HG03280 (cell line): ENCODE data around the gene CTSD.

Experiments used
- ATAC-seq: cut with Tn5 transposase; IDR thresholded peaks from one replicate; pipeline ENCODE4 v1.9.1; 2021; ENCODE audit warnings: mild to moderate bottlenecking, moderate library complexity; ENCODE audit not compliant: unreplicated experiment

Gene CTSD

DNA sequence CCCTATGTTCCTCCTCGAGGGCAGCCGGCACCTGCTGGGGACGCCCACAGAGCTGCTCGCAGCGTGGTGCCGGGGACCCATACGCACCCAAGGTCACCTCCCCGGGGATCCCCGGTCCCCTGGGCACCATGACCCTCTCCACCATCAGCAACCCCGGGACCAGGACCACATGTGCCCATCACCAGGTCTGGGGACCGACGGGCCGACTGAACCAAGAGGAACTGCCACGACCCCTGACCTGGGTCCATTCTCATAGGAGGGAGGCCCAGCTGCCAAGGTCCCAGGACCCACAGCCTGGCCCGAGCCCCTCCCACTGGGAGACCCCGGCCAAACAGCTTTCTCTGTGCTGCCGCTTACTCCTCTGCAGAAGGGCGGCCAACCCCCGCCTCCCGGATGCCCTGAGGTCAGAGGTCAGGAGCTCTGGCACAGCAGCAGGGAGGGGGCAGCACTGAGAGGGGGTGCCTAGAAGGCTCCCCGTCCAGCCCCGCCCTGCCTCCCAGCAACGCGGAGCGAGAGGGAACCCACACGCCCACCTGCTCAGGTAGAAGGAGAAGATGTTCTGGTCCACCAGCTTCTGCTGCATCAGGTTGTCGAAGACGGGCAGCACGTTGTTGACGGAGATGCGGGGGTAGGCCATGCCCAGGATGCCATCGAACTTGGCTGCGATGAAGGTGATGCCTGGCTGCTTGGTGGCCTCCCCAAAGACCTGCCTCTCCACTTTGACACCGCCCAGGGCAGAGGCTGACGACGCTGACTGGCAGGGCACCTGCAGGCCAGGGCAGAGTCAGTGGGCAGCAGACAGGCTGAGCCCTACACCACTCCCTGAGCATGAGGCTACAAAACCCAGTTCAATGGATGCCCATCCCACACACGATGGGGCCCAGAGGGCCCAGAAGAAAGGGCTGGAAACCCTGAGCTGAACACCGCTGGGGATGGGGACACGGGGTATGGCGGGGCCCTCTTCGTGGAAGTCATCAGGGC is 6.6 kb downstream of the CTSD start:
- no peak for ATAC-seq

DNA sequence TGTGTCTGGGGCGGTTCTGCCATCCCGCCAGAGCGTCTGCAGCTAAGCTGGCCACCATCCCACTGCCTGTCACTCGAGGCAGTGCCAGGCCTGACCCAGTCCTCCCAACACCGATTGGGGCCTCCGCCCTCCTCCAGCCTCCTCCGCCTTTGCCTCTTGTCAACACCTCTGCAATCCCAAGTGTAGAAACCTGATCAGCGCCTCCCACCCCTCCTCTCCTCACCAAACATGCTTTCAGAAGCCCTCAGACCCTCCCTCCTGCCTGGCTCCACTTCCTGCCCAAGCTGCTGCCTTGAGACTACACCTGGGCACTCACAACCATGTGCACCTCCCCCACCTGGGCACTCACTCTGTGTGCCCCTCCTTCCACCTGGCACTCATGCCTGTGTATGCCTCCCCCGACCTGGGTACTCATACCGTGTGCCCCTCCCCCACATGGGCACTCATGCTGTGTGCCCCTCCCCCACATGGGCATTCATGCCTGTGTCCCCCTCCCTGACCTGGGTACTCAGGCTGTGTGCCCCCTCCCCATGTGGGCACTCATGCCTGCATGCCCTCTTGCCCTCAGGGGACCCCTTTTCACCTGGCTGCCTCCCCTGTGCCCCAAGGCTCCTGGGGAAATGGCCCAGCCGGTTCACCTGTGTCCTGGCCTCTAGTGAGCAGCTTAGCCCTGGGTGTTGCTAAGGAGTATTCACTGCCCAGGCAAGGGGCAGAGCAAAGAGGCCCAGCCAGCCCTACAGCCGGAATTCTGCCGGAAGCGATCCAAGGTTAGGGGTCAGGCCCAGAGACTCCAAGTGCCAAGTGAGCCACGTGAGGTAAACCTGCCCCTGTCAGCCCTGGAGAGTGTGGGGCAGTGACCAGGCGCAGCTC is 7.8 kb downstream of the CTSD start:
- no peak for ATAC-seq

DNA sequence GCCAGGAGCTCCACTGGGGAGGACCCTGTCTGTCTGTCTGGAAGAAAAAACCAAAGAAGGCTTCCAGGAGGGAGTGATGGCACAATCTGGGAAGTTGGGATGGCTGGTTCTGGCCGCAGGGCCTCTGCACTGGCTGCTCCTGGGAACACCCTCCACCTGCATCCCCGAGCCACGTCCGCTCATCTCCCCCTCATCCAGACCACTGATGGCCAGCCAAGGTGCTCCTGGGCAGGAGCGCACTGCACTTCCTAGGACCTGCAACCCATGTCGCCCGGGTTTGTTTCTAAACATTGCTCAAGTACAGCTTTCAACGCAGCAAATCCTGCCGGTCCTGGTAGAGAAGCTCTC is 8.4 kb downstream of the CTSD start:
- no peak for ATAC-seq

DNA sequence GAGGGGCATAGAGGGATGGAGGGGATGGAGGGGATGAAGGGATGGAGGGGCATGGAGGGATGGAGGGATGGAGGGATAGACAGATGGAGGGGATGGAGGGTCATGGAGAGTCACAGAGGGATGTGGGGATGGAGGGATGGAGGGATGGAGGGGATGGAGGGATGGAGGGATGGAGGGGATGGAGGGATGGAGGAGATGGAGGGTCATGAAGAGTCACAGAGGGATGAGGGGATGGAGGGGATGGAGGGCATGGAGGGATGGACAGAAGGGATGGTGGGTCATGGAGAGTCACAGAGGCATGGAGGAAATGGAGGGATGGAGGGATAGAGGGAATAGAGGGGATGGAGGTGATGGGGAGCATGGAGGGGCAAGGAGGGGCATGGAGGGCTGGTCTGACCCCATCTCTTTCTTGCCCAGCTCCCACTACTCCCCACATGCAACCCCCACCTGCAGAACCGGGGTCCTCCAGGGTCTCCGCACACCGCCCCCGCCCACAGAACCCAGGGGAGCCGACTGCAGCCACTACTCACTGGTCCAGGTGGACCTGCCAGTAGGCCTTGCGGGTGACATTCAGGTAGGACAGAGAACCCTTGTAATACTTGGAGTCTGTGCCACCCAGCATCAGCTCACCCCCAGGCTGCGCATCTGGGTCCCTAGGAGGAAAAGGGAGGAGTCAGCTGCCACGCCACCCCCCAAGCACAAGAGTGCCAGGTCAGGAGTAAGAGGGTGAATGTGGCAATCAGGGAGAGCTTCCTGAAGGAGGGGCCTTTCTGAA is 9.2 kb downstream of the CTSD start:
- no peak for ATAC-seq

DNA sequence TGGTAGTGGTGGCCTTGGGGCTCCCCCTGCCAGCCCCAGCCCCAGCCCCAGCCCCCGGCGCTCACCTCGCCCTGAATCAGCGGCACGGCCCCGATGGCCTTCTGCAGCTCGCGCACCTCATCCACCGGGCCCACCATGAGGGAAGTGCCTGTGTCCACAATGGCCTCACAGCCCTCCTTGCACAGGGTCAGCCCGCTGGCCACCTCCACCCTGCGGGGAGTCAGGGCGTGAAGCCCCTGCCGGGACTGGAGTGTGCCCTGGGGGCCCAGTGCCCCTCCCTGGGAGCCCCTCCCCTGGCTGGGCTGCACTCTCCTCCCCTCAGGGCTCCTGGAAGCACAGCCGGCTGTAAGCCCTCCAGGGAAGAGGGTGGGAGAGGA is 9.8 kb downstream of the CTSD start:
- no peak for ATAC-seq

DNA sequence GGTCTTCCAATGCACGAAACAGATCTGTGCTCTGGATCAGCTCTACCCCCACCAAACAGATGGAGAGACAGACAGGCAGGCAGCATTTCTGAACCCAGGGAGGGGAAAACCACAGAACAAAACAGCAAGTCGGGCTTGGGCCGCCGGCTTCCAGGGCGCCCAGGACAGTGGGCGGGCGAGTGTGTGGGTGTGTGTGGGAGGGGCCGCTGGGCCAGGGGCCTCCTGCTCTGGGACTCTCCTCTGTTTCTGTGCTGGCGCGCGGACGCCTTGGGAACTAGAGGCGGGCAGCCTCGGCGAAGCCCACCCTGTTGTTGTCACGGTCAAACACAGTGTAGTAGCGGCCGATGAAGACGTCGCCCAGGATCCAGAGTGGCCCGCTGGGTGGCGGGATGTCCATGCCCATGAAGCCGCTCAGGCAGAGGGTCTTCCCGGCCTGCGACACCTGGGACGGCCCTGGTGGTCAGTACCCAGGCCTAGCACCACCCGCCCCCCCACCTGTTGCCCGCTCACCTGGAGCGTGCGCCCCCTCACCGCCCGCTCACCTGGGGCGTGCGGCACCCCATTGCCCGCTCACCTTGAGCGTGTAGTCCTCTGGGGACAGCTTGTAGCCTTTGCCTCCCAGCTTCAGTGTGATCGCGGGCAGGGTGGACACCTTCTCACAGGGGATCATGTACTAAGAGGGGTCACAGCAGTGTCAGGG is 10.3 kb downstream of the CTSD start:
- ATAC-seq, result no peak

DNA sequence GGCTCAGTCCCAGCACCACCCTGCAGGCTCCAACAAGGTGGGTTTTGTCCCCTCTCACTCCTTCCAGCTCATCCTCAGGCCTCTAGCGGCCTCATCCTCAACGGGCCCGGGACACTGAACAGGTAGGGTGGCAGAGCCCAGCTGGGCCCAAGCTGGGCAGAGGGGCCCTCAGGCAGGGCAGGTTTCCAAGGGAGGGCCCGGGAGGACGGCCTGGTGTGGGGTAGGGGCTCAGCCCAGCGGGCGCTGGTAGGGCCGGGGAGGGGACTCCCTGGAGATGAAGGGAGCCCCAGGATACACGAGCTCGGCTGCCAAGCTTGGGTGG is 10.9 kb downstream of the CTSD start:
- no peak for ATAC-seq

DNA sequence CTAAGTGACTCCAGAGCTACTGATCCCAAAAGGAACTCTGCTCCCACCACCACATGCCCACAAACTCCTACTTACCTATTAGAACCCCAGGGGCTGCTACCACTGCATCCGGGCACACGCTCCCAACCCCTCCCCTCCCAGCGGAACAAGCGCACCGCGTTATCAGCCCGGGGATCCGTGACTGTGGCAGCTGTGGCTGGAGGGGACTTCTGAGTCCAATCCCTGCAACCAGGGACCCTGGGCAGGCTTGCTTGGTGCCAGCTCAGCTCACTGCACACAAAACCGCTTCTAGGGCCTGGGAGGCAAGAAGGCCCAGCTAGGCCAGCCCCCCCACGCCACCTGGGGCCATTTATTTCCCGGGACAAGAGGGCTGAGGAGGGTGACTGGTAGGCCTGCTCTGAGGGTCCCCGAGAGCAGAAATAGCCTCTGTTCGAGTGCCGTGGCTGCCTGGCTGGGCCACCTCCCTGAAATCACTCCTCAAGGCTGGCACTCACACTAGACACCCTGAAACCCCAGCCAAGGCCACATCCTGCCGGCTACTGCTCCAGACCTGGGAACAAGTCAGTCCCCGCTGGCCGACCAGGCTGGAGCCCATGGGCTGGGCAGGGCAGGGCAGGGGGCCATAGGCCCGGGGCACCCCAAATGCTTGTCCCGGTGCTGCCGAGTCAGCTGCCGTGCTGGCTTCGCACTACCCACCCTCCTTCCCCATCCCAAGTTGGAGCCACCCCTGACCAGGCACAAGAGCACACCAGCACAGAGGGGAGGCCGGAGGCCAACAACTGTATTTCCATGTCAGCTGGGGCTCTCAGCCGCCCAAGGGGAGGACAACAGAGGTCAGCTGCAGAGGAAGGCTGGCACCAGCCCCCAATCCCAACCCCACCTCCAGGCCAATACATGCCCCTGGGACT is 11.5 kb downstream of the CTSD start:
- ATAC-seq, result no peak

DNA sequence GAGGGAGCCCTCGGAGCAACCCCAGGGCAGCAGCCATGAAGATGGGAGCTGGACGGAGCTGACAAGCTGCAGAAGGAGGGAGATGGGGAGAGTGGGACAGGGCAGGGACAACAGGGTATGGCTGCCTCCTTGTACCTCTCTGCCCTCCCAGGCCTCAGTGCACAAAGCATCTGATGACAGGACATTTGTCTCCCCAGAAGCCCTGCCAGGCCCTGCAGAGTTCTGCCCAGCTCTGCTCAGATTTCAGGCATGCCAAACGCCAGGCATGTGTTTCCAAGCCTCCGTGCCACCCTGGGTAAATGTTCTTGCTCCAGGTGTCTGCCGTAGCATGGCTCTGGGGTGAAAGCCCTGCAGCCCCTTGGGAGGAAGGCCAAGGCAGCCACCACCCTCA is 12.2 kb downstream of the CTSD start:
- ATAC-seq, result no peak

DNA sequence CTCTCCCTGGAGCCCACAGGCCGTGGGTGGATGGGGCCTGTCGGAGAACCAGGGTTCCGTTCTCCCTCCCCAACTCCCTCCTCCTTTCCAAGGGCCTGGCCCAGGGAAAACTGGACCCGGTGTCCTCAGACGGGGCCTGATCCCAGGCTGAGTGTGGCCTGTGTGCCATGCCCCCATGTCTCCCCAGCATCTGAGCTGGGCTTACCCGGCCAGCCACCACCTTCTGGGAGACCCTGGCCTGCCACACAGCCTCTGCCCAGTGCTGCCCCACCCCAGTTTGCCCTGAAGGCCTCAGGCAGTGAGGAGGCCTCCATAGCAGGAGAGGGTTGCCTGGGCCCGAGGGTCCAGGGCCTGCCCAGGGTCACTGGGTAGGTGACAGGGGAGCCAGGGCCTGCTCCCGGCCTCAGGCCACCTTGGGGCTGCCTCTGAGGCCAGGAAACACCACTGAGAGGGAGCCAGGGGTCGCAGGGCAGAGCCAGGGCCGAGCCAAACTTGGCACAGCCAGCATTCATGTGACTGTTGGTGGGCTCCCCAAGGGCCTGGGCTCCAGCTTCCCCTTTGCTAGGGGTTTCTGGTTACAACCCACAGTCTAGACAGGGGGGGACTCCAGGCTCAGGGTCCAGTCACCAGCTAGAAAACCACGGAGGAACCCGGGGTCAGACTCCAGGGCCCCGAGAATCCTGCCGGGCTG is 12.7 kb downstream of the CTSD start:
- no peak for ATAC-seq

DNA sequence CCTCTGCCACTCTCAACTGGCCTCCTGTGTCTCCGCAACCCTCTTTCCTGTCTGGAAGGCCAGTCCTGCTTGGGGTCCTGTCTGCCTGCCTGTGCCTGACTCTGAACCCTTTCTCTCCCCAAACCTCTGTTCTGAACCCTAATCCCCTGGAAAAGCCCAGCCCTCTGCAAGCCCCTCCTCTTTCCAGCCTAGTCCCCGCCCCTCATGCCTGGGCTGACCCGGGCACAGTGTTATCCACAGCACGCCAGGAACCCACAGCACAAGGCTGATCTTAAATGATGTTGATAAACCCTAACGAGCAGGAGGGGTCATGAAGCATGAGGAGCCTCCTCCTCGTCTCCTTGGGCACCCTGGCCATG is 13.3 kb downstream of the CTSD start, which contains the start of gene IFITM10:
IFITM10 (minus strand) TSS at position 115 of the 359 bp plus-strand sequence. CDS start 153 bp downstream, outside the sequence.
- ATAC-seq, result no peak

DNA sequence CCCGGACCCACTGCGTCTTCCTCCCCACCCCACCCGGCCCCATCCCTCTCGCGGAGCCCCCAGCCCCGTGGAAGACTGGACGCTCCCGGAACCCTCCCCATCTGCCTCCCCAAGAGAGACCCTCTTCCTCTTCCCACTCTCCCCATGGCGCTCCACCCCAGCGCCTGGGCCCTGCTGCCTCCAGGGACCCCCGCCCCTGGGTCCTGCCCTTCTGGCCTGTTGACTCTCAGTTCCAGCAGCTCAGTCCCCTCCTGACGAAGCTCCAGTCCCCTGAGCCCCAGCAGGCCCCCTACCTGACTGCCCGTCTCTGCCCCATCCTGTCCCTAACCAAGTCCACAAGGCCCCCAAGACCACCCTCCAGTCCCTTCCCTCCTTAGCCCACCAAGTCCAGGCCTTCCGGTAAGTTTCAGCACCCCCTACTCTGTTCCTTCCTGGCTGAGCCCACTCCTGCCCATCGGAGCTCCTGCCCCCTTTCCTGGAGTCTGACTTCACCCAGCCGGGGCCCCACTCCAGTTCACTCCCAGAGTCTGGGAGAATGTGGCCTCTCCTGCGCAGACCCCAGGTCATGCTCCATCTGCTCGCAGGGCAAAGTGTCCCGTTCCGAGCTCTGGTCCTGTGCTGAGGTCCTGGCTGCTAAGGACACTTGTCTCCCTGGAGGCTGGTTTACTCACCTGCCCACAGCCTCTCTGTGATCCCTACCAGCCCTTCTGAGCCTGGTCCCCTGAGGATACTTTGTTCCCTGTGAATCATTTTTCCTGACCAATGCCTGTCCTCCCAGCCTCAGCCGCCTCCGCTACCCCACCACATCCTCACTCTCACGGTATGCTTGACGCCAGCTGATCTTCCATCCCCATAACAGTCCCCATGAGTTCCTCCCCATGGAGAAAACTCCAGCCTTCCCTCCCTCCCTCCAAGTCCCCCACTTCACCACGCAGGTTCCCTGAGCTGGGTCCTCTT is 14.1 kb downstream of the CTSD start:
- ATAC-seq, result no peak

DNA sequence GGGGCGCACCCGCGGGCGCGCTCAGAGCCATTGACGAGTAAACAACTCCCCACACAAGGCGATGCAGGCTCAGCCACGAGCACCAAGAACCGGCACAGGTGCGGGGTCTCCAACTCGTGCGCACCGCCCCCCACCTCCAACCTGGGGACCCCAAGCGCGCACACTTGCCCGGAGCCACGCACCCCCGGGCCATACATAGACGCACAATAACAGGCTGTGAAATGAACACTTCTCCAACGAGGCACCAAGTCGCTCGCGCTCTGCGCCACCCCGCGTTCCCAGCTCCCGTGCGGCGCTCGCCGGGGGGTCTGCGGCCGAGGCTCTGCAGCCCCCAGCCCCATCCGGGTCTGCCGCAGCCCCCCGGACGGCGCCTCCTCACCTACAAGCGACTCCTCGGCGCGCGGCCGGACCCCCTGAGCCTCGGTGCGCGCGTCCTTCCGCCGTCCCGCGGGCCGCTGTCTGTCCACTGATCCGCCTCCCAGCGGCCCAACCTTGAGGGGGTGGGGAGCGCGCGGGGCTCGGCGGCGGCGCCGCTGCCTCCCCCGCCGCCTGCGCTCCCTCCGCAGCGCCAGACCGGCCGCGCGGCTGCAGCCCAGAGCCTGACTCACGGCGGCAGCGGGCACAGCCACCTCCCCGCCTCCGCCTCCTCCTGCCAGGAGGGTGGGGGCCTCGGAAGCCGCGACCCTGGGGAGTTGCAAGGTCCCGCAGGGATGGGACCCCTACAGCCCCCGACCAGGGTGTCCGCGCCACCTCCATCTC is 14.9 kb downstream of the CTSD start:
- ATAC-seq, result no peak

DNA sequence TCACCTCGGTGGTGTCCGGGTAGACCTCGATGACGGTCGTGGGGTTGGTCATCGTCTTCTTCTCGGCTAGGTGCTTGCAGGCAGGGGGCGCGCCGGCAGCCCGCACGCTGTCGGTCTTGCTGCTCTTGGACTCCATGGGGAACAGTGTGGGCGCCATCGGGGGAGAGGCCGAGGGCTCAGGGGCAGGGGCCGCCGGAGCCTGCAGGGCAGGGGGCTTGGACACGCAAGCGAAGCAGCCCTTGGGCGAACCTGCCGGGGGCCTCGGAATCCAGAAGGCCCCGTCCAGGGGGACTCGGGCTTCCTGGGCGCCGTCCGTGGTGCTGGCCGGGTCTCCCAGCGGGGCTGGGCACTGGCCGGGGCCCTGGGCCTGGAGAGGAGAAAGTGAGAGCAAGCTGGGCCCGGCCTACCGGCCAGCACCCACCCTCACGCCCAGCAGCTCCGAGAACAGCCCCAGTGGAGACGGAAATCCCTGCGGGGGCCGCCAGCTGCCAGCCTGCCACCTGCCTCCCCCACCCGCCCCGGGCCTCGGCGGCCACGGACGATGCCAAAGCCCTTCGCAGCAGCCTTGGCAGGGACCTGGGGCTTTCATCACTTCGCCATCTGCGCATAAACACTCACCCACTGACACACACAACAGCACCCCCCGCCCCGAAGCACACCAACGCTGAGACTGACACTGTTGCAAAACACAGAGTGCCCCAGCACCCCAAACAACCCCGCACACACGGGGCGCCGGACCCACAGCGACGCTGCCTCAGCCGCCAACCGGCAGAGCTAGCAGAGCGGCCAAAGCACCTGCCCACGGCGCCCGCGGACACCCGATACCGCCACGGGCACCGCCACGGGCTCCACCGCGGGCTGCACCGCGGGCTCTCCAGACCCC is 15.7 kb downstream of the CTSD start:
- ATAC-seq, result no peak

DNA sequence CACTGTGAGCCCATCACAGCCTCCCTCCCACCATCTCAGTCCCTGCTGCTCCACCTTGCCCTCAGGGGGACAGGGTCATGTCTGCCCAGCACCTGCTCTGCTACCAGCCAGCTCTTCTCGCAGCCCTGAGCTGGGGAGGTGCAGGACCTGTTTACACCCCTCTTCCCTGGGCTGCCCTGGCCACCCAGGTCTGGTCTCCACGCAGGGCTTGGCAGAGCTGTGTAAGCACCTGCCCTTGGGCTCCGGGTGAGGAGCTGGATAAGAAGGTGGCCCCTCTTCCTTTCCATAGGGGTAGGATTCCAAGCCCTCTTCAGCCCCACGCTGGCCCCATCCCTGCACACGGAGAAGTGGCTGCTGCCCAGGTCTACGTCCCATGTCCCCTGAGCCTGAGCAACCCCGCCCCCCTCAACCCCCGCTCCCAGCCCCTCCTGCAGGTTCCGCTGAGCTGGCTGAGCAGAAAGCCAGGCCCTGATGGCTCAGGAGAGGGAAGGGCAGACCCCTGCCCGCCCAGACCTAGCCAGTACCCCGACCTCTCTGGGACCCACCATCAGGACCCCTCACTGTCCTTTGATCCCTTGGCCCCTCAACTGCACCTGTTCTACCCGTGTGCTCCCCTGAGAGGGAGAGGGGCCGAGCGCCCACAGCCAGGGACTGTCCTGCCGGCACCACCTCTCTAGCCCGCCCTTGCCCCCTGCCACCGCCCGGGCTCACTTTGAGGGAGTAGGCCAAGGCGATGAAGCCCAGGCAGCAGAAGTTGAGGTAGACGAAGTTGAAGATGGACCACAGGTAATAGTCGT is 16.6 kb downstream of the CTSD start:
- ATAC-seq, result no peak
